Measurements from ENCODE around the gene DHX16.
"Not testable (repeated sequence)": the region's sequence is repeated elsewhere in the genome, so short reads cannot be mapped to it uniquely, and the experiment has no call there.

DHX16 gene

DNA sequence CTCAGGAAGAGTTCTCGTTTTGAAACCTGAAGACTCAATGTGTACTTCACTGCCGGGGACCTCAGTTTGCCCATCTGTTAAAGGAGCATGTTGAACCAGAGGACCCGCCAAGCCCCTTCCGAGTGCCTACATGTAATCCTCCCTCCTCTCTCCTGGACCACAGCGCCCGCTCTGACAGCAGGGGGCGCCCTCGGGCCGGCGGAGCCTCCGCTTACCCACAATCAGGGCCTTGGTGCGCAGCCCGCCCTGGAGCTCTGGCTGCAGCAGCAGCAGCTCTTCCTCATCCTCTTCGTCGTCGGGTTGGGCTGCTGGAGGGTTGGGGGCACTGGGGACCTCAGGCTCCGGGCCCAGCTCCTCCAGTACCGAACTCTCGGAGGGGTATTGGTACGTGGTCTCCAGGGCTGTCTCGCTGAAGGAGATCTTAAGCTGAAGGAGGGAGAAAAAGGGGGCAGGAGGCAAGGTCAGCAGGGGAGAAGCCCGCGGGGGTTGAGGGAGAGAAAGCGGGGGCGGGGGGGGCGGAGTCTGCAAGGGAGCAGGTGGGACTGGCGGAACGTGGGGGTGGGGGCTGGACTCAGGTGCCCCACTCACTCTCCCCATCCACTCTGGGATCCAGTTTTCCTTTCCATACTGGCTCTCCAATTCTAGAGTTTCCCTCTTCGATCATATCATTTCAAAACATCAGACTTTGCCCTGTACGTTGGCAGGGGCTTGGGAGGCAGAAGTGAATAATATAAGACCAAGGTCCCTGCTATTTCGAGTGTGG, 6.3 kb upstream of the DHX16 start:
- peak; percentile 68 for DNase-seq

DNA sequence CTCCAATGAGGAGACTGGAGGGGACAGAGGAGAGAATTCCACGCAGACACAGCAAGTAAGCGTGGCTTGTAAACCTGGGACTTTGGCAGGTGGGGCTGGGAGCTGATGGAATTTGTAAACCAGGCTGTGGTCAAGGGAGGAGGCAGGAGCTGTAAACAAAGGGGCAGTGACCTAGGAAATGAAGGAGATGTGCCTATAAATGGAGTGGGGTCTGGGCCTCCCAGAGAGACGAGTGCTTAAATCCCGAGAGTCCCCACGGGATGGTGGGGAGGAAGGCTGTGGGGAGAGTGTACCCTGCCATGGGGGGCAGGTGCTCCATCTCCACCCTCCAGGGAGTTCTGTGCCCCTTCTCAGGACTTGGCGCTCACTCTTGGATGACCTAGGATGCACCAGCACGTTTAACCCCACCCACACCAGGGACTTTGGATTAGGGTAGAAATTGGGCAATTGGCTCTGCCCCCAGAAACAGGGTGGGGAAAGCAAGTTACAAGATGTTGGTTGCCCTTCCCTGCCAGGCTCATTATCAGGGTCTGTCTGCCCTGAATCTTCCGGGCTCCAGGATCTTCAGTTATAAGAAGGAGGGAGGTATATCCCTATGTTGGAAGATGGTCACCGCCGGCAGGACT, 4.0 kb upstream of the DHX16 start:
- no peak for DNase-seq

DNA sequence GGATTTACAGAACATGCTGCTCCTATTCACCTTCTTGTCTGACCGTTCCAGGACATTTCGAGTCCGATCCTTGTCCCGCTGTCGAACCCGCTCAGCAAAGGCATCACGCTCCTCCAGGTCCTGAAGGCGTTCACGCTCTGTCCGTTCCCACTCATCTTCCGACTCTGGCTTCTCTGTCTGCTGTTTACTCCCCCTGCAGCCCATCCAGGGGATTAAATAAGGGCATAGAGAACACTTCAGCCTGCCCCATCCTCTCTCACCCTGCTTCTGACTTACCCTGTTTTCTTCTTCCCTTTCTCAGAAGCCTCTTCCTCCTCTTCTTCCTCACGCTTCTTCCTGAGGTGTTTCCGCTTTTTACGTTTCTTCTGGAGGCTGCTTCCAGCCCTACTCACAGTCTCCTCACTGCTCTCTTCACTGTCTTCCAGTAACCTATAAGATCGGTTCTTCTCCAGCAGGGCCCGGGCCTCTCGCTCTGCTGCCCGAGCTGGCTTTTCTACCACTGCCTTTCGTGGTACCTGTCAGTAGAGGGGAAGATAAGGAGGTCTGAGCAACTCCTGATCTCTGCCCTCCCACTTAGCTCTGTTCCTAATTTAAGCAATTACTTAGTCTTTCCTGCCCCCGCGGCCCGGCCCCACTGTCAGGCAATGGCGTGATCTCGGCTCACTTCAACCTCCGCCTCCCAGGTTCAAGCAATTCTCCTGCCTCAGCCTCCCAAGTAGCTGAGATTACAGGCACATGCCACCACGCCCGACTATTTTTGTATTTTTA, 1.9 kb downstream of the DHX16 start:
- no peak for DNase-seq

DNA sequence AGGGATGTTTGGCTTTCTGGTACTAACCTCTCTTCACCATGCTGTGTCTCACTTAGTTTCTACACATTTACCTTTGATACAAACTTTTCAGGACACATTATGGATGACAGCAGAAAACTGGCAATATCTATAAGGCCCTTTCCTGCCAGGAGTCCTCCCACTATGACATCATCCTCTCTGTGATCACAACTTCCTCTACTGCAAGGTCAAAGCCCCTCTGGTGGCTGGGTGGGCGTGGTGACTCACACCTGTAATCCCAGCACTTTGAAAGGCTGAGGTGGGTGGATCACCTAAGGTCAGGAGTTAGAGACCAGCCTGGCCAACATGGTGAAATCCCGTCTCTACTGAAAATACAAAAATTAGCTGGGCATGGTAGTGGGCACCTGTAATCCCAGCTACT, 6.5 kb downstream of the DHX16 start:
- DNase-seq = not testable (repeated sequence)

DNA sequence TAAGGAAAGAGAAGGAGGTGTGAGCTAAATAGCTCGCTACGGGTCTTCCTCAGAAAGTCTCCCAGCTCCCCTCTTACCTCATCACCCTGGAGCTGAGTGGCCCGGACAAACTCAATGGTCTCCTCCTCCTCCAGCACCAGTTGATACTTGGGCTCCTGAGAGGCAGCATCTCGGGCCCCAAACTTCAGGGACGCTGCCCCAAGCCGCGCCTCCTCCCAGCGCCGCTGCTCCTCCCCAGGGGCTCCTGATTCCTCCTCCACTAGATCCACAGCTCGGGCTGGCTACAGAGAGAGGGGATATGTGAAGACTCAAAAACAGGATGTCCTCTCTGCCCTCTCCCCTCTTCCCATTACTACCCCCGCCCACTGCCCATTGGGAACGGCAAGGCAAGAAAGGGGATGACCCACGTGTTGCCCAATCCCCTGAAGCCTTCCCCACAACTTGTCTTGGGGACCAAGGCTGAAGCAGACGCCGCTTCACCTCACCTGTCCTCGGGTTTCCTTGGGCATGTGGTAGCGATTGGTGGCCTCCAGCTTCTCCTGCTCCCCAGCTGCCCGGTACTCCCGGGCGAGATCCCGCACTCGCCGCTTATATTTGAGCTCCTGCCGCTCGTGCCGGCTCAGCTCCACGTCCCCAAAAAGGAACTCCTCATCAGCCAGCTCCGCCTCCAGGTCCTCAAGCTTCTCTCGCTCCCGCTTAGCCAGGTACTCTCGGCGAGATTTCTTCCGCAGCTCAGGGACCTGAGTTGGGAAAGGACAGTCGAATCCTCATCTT, 7.6 kb downstream of the DHX16 start:
- DNase-seq = no peak

DNA sequence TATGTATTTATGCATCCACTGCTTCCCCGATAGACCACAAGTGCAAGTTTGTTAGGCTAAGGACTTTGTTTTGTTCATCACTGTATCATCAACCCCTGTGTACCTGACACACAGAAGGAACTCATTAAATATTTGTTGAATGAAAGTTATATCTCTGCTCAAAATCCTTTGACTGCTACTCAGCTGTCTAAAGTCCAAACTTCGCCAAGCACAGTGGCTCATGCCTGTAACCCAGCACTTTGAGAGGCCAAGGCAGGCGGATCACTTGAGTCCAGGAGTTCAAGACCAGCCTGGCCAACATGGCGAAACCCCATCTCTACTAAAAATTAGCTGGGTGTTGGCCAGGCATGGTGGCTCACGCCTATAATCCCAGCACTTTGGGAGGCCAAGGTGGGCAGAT, 14.9 kb downstream of the DHX16 start:
- DNase-seq = not testable (repeated sequence)

DNA sequence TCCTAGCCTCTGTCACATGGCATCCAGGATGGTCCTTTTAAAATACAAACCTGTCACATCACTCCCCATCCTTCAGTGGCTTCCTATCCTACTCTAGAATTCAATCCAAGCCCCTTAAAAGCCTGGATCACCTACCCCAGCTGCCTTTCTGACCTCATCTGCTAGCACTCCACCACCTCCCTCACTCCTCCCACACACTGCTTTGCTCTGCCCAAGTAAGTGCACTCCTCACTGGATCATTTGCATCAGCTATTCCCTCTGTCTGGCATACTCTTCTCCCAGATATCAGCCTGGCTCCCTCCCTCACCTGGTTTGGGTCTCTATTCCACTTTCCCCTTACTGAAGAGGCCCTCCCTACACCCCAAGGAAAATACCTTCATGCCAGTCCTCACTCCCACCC, 15.4 kb downstream of the DHX16 start:
- no peak for DNase-seq

DNA sequence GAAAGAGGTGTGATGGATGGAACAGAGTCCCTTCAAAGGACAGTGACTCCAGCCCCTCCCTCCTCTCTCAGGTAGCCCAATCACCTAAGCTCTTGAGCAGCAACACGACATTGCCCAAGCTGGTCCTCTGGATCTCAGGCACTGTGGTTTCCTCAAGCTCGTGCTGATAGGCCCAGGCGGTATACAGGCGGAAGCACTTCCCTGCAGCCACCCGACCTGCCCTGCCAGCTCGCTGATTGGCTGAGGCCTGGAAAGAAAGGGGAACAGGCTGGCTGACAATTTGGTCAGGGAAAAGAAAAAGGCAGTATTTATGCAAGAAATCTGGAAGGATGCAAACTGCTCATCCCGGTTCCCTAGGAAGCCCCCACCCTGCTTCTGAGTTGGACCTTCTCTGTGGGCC, 16.3 kb downstream of the DHX16 start:
- DNase-seq = no peak

DNA sequence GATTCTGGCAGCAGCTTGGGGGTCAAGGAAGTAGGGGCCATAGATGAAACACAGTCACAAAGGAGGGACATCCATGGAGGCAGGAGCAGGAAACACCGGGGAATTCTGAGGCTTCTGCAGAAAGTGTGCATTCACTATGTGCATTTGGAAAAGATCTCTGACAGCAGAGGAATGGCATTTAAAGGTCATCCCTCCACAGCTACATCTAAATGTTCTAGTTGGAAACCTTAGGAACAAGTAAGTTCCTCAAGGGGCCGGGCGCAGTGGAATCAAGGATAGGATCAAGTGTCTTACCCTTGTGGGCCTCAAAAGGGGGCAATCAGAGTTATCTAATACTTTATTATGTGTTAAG, 17.1 kb downstream of the DHX16 start:
- DNase-seq = no peak

DNA sequence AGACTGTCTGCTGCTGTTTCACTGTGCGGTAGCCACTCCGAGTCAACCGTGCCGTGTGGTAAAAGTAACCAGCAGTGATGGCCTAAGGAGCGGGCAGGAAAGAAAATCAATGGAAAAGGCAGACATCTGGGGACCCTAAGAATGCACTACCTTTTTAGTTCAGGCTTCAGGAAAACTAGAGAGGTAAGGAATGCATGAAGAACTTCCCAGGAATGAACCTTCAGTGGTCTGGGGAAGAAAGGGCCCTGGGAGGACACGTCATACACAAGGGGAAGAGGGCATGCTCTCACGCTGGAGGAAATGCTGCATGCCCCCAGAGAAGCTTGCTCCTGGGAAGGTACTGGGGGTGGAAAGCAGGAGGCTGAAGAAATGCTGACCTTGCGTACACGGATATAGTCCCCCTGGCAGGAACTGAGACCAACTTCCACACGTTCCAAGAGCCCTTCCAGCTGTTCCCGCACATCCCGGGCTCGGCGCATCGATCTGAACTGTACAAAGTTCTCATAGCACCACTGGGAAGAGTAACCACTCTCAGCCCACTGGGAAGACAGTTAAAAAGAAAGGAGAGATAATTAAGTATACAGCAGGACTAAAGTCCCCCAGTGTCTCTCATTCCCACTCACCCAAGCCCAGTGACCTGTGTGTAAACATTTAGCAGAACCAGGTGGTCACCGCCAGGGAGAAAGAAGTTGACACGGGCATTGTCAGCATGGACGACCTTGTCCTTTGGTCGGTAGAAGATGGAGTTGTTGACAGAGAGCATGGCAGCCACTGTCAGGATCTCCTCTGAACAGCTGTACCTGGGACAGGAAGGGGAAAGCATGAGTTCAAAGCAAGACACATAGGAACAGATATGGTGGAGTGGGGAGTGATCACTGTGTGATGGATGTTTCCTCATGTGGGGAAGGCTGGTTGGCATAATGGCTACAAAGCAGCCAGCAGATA, 17.7 kb downstream of the DHX16 start:
- DNase-seq = no peak

DNA sequence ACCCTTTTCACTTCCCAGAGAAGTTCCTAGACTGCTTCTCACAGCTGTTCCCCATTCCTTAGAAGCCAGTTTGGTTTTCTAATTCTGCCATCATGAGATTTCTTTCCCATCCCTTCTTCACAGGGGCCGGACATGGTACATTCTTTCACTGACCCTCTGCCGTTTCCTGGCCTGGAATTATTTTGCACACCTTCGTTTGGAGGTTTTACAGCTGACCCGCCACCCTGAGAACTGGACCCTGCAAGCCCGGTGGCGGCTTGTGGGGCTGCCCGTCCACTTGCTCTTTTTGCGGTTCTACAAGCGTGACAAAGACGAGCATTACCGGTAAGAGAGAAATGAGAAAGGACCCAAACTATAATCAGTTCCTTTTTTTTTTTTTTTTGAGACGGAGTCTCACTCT, 21.7 kb downstream of the DHX16 start:
- DNase-seq = no peak

DNA sequence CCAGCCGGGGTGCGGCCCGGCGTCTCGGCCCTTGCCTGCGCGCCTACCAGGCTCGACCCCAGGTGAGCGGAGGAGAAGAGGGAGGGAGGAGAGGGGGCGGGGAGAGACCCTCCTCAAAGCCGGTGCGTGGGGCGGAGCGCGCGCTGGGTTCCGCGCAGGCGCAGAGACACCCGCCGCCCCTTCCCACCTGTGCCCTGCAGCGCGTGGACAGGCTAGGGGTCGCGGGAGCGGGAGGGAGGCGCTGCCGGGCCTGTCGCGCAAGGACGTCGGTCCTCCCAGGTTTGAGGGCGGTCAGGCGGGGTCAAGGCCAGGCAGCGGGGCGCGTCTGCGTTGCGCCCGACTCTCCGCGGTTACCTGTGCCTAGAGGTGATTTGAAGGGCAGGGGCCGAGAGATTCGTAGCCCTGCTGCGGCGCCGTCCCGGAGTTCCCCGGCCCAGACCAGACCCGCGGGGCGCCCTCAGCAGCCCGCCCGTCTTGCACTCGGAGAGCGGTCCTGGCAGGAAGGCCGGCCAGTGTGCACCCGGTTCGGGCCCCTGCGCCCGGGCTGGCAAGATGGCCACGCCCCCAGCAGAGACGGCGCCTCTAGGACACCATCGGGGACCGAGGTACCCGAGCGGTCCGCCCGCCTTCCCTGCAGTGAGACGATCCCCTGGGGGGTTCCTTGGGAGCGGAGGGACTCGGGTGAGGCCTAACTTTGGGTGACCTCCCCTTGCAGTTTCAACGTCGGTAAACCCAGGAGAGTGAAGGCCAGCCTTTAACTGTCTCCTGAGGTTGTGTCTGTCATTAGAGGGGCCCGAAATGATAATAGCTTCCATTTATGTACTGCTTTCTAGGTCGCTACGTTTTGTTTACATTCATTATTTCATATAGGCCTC, 25.3 kb downstream of the DHX16 start:
- DNase-seq = peak; percentile 48

DNA sequence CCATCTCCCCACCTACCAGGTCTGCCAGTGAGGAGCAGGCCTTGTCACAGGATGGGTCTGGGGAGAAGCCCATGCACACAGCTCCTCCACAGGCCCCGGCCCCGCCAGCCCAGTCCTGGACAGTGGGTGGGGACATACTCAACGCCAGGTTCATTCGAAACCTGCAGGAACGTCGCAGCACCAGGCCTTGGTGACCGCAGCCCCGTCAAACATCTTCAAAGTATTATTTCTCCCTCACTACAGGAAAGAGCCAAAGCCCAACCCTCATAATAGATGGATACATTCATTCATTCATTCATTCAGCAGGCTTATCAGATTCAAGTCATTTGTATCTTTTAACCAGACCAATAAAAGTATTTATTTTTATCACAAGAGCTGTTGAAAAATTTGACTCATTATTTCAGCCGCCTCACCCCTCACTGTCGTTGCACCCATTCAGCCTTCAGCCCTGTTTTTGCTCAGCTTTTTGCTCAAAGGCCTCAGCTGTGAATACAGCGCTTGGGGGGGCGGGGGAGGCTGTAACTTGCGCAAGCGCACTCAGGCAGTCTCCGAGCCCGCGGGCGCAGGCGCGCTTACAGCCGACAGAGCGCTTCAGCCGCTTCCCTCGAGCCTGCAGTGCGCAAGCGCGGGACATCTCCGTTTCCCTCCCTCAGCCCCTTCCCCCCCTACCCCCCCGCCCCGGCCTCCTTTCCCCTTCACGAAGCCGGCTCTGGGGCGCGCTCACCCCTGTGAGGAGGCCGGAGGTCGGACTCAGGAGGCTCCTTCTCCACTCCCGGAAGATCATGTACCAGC, 26.2 kb downstream of the DHX16 start, which contains the start of gene C6orf136:
C6orf136 (plus strand) TSS at position 684 of the 792 bp plus-strand sequence; CDS start at position 783, 99 bp downstream.
- peak; percentile 93 for DNase-seq

DNA sequence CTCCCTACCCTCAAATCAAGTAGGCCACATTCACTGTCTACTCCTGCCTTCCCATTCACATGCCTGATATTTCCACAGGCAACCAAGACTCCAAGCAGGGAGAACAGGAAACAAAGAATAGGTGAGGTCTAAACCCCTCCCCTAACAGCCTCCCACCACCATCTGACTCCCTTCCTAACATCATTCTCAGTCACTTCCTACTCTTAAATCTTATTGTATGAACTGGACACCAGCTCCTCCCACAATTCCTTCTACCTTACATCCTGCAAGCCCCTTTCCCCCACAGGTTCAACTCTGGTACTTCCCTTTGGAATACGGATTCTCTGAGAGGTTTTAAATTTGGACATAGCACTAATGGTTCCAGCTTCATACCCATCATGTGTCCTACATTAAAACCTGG, 26.8 kb downstream of the DHX16 start:
- no peak for DNase-seq

DNA sequence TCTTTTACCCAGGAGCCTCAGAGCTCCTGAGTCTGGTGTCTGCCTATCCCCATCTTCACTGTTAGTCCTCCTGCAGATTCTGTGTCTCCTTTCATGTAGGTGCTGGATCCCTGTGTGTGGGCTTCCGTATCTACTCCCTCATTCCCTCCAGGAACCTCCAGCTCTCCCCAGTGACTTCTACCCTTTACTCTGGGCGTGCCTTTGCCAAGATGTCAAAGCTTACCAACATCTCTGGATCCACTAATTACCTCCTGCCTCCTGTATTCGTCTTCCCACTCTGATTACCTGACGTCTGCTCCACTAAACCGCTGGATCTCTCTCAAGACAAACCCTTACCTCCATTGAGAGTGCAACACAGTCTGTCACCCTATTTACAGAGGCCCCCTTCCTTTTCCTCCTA, 28.0 kb downstream of the DHX16 start:
- no peak for DNase-seq

DNA sequence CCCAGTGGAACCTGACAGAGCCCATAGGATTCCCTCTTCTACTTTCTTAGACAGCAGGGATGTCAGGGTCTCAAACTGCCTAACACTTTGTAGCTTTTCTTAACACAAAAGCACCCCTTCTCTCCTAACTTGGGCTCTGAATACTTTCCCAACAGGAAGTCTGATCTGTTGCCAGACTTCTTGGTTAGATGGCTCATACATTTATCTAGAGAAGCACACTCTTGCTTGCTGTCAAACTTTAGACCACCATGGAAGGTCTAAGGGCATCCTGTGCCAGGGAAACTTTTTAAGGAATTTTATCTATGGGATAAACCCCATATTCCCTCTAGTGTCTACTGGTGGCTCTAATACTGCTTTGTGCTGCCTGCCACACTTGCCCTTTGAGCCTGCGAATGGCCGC, 29.1 kb downstream of the DHX16 start:
- DNase-seq = no peak

DNA sequence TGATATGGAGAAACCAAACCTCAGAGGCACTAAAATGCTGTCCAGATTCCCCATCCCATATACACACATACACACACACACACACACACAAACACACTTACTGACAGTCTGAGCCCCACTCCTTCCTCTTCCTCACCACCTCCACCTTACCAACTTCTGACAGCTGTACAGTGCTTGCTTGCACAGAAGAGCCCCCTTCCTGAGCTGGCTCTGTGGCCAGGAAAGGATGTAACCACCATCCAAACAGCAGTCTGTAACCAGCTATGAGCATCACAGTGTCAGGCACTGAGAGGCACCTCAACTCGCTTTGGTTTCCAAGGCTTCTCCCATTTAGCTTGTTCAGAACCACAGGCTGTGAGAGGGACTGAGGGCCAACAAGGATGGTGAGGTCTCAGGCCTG, 31.8 kb downstream of the DHX16 start:
- DNase-seq = no peak

DNA sequence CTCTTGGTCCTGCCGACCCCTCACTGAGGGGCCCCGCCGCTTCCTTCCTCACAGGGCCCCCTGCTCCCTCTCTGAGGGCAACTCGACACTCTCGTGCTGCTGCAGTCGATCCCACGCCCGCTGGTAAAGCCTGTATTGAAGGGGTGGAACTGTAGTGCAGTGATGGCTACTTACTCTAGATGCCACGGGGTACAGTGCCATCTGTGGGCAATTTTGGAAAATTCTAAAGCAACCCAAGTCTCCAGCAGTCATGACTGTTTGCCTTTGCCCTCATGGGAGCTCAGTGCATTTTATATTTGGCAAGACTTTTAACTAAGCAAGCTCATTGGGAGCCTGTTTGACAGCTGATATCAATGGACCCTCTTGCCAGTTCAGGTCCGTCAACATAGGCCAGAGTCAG, 32.3 kb downstream of the DHX16 start:
- no peak for DNase-seq

DNA sequence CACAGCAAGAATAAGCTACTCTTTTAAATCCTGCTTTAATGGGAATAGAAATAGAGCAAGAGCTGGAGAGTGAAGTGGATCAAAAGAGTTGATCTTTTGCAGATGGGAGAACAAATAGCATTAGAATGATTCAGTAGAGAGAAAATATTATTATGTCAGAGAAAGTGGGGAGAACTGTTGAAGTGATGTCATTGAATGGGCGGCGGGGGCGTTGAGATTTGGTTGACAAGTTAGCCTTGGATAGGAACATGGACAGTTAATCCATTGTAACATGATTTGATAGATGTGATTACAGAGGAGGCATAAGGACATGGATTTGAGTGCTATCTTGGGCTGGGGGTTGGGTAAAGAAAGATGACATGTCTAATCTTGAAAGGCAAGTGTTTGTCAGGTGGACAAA, 37.0 kb downstream of the DHX16 start:
- DNase-seq = no peak

Data from fibroblast of skin of abdomen (primary cell).